NCI-H748 (cell line): Measurements from ENCODE around the gene SMDT1.
"Not testable (repeated sequence)": the region's sequence is repeated elsewhere in the genome, so short reads cannot be mapped to it uniquely, and the experiment has no call there.

Experiments used
- DNase-seq: peaks from one replicate; lab custom pipeline; 2025; ENCODE audit not compliant: unreplicated experiment; lab: John Stamatoyannopoulos, UW

The SMDT1 gene

GRCh38 chr22:42108848-42109247 is 29.3 kb downstream of the SMDT1 start:
- no peak for DNase-seq

DNA sequence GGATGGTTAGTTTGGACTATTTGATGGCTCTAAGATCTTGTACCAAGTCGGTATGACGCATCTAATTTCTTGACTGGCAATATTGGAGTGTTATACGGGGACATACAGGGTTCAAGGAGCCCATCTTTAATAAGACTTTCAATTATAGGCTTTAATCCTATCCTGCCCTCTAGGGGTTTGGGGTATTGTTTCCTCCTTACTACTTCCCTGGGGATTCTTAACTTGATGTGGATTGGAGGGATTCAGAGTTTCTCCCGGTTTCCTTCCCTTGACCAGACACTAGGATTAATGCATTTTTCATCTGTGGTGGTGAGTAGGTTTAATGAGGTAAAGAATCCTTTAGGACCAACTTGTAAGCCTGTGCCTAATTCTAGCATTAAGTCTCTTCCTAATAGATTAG is 32.3 kb downstream of the SMDT1 start:
- DNase-seq: no peak

GRCh38 chr22:42112793-42113192 is 33.3 kb downstream of the SMDT1 start:
- DNase-seq: peak; percentile 35

DNA sequence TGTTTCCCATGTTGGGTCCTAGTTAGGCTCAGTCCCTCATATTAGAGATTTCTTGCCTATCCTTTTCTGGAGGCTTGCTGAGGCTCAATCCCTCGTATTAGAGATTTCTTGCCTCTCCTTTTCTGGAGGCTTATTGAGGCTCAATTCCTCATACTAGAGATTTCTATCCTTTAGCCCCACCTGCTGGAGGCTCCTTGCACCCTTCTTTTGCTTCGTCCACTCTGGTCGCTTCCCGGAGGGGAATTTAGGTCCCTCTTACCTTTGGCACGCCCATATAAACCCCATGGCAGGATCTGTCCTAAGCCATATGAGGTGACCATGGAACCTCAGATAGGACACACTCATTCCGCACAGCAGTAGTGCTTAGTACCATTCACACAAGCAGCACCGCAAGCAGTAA is 35.2 kb downstream of the SMDT1 start:
- no peak for DNase-seq

DNA sequence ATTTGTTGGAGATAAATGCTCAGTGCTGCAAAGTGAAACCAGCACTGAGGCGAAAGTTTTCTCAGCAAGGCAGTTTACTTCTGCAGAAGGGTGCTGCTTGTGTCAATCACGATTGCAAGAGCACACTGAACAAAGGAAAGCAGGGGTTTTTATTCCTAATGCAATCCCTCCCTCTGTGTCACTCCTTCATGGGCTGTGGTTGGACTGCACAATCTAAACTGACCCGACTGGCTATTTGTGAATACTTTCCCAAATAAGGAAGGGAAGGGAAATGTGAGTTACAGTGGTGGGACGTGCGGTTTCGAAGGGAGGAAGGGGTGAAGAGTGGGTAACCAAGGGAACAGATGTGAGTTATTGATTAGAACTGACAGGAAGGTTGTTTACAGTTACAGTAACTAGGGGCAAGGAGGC is 35.9 kb downstream of the SMDT1 start:
- DNase-seq: not testable (repeated sequence)

DNA sequence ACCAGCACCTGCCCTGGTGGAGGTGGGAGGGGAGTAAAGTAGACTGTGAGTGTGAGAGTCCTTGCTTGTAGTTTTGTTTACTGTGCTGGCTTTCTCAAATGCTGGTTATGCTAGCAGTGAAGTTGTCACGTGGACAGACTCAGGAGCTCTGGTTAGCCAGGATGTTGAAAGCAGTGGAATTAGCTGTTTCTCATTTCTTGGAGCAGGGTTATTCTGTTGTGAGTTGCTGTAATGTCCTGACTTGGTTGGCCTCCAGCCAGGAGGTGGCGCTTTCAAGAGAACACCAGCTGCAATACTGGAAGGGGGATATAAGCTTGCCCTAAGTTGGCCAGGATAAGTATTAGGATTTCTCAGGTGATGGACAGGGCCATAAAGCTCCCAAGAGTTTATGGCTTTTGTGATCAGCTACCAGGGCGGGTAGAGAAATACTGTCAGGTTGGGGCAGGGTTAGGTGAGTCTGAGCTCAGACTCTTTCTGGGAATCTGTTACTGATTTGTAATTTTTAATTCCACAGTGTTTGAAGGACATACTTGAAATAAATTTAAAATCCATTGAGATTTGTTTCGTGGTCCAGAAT is 37.4 kb downstream of the SMDT1 start:
- DNase-seq: peak; percentile 8

- not testable (repeated sequence) for DNase-seq
Measured at GRCh38 chr22:42120231-42121021, 40.9 kb downstream of the SMDT1 start.

DNA sequence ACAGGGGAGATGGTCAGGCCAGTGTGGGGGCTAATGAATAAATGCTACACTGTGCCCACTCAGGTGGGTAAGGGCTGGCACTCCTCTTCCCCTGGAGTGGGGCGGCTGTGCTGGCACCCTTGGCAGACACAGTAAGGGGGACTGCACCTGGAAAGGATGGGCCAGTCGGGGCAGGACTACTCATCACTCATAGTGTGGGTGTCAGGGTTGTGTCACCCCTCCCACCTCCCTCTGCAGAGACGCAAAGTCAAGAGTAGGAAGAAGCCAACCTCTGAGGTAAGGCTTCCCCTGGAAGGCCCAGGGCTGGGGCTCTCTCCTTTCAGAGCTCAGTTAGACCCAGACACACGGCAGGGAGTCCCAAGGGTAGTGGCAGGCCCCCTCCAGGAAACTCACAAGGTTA is 44.0 kb downstream of the SMDT1 start:
- DNase-seq: not testable (repeated sequence)

- DNase-seq: no peak
Measured at GRCh38 chr22:42127606-42128005, 48.1 kb downstream of the SMDT1 start.

DNA sequence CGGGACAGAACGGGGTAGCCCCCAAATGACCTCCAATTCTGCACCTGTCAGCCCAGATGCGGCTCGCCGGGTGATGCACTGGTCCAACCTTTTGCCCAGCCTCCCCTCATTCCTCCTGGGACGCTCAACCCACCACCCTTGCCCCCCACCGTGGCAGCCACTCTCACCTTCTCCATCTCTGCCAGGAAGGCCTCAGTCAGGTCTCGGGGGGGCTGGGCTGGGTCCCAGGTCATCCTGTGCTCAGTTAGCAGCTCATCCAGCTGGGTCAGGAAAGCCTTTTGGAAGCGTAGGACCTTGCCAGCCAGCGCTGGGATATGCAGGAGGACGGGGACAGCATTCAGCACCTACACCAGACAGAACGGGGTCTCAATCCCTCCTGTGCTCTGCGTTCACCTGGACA is 48.5 kb downstream of the SMDT1 start:
- DNase-seq: not testable (repeated sequence)

DNA sequence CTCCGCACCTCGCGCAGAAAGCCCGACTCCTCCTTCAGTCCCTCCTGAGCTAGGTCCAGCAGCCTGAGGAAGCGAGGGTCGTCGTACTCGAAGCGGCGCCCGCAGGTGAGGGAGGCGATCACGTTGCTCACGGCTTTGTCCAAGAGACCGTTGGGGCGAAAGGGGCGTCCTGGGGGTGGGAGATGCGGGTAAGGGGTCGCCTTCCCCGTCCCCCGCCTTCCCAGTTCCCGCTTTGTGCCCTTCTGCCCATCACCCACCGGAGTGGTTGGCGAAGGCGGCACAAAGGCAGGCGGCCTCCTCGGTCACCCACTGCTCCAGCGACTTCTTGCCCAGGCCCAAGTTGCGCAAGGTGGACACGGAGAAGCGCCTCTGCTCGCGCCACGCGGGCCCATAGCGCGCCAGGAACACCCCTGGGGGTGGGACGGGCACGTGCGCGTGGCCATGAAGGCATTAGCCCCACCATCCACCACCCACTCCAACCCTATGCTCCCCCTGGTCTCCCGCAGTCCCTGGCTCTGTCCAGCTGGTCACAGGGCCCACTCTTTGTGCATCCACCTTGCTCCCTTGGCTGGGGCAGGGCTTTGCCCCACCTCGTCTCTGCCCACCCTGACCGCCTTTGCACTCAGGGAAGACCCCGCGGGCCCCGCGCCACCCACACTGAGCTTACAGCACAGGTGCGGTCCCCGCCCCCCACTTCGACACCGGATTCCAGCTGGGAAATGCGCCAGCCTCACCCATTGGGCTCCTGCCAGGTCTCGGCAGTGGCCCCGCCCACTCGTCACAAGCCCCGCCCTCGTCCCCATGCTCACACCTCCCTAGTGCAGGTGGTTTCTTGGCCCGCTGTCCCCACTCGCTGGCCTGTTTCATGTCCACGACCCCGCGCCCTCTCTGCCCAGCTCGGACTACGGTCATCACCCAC is 49.5 kb downstream of the SMDT1 start:
- peak; percentile 85 for DNase-seq

DNA sequence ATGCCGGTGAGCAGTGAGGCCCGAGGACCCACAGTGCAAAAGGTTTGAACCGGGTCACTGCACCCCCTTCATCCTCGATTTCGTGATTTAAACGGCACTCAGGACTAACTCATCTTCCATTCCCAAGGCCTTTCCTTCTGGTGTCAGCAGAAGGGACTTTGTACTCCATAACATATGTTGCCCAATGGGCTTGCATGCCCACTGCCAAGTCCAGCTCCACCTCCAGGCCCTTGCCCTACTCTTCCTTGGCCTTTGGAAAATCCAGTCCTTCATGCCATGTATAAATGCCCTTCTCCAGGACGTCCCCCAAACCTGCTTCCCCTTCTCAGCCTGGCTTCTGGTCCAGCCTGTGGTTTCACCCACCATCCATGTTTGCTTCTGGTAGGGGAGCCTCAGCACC is 50.7 kb downstream of the SMDT1 start:
- DNase-seq: not testable (repeated sequence)

- not testable (repeated sequence) for DNase-seq
Measured at GRCh38 chr22:42130639-42131431, 51.3 kb downstream of the SMDT1 start, which contains the start of gene CYP2D6. TSS of gene CYP2D6 (minus strand) at chr22:42130810. CDS start at chr22:42130791, 19 bp downstream.

- no peak for DNase-seq
Measured at GRCh38 chr22:42131562-42131961, 52.1 kb downstream of the SMDT1 start.

- DNase-seq: peak; percentile 22
Measured at GRCh38 chr22:42132457-42132856, 53.0 kb downstream of the SMDT1 start.
